Stimulated activated CD4-positive, alpha-beta T cell treated with anti-CD3 and anti-CD28 coated beads, TNF-alpha, amount 100 ng/mL, for 4 hours (primary cell): ENCODE measurements around the gene PCDHB11.
"Not testable (repeated sequence)": the region's sequence is repeated elsewhere in the genome, so short reads cannot be mapped to it uniquely, and the experiment has no call there.

Source experiments
- DNase-seq, 3 experiments: peaks; one replicate each; pipeline ENCODE4 v3.0.0-alpha.2; 2020; ENCODE audit warnings: low read depth in 3 of 3

PCDHB11 gene

GRCh38 chr5:141186897-141187512, 12.4 kb upstream of the PCDHB11 start, which contains the start of gene PCDHB9:
Gene PCDHB9 (plus strand): TSS chr5:141187161. CDS start chr5:141187319, 158 bp downstream.
- peak in 1 of 3 experiments; percentile 2 for DNase-seq

GRCh38 chr5:141188682-141189081, 10.7 kb upstream of the PCDHB11 start:
- DNase-seq: not testable (repeated sequence)

- DNase-seq: not testable (repeated sequence)
Observed at GRCh38 chr5:141189131-141189530, 10.3 kb upstream of the PCDHB11 start.

GRCh38 chr5:141192110-141192725, 7.2 kb upstream of the PCDHB11 start, which contains the start of gene PCDHB10:
Gene PCDHB10 (plus strand): TSS chr5:141192353. CDS start chr5:141192553, 200 bp downstream.
- no peak for DNase-seq

DNA sequence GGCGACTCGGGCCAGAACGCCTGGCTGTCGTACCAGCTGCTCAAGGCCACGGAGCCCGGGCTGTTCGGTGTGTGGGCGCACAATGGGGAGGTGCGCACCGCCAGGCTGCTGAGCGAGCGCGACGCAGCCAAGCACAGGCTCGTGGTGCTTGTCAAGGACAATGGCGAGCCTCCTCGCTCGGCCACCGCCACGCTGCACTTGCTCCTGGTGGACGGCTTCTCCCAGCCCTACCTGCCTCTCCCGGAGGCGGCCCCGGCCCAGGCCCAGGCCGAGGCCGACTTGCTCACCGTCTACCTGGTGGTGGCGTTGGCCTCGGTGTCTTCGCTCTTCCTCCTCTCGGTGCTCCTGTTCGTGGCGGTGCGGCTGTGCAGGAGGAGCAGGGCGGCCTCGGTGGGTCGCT, 5.1 kb upstream of the PCDHB11 start:
- not testable (repeated sequence) for DNase-seq

- DNase-seq: no peak
Observed at GRCh38 chr5:141196363-141196762, 3.1 kb upstream of the PCDHB11 start.

DNA sequence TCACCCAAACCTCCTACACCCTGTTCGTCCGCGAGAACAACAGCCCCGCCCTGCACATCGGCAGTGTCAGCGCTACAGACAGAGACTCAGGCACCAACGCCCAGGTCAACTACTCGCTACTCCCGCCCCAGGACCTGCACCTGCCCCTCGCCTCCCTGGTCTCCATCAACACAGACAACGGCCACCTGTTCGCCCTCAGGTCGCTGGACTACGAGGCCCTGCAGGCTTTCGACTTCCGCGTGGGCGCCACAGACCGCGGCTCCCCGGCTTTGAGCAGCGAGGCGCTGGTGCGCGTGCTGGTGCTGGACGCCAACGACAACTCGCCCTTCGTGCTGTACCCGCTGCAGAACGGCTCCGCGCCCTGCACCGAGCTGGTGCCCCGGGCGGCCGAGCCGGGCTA, 1.7 kb downstream of the PCDHB11 start:
- not testable (repeated sequence) for DNase-seq

- DNase-seq: not testable (repeated sequence)
Observed at GRCh38 chr5:141201646-141202045, 2.2 kb downstream of the PCDHB11 start.

DNA sequence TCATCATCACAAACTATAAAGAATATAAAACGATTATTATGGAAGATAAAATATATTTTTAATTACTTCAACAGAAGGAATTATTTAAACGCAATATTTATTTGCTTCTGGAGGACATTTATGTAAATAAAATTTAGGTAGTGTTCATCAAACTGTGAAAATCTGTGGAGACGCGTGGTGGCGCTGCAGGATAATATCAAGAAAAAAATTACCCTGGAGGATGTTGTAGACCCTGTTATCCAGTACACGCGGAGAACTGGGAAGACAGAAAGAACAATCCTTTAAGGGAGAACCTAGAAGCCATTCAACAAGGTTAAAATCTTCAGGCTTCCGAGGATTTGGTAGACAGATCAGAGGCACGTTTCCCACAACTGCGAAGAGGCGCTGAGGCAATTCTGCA, 9.1 kb downstream of the PCDHB11 start, which contains the start of gene PCDHB12:
TSS of gene PCDHB12 (plus strand) at position 242 of the 400 bp plus-strand sequence. CDS start 189 bp downstream, outside the sequence.
- DNase-seq: no peak

GRCh38 chr5:141210281-141210680, 10.9 kb downstream of the PCDHB11 start:
- not testable (repeated sequence) for DNase-seq

GRCh38 chr5:141210849-141211248, 11.4 kb downstream of the PCDHB11 start:
- not testable (repeated sequence) for DNase-seq

- DNase-seq: not testable (repeated sequence)
Observed at GRCh38 chr5:141213656-141214339, 14.4 kb downstream of the PCDHB11 start, which contains the start of gene PCDHB13. Gene PCDHB13 (plus strand): TSS chr5:141213919. CDS start chr5:141214124, 205 bp downstream.

DNA sequence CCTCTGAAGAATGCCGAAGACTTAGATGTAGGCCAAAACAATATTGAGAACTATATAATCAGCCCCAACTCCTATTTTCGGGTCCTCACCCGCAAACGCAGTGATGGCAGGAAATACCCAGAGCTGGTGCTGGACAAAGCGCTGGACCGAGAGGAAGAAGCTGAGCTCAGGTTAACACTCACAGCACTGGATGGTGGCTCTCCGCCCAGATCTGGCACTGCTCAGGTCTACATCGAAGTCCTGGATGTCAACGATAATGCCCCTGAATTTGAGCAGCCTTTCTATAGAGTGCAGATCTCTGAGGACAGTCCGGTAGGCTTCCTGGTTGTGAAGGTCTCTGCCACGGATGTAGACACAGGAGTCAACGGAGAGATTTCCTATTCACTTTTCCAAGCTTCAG, 15.2 kb downstream of the PCDHB11 start:
- not testable (repeated sequence) for DNase-seq

DNA sequence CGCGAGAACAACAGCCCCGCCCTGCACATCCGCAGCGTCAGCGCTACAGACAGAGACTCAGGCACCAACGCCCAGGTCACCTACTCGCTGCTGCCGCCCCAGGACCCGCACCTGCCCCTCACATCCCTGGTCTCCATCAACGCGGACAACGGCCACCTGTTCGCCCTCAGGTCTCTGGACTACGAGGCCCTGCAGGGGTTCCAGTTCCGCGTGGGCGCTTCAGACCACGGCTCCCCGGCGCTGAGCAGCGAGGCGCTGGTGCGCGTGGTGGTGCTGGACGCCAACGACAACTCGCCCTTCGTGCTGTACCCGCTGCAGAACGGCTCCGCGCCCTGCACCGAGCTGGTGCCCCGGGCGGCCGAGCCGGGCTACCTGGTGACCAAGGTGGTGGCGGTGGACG, 16.1 kb downstream of the PCDHB11 start:
- DNase-seq: not testable (repeated sequence)

GRCh38 chr5:141216035-141216434, 16.6 kb downstream of the PCDHB11 start:
- not testable (repeated sequence) for DNase-seq

DNA sequence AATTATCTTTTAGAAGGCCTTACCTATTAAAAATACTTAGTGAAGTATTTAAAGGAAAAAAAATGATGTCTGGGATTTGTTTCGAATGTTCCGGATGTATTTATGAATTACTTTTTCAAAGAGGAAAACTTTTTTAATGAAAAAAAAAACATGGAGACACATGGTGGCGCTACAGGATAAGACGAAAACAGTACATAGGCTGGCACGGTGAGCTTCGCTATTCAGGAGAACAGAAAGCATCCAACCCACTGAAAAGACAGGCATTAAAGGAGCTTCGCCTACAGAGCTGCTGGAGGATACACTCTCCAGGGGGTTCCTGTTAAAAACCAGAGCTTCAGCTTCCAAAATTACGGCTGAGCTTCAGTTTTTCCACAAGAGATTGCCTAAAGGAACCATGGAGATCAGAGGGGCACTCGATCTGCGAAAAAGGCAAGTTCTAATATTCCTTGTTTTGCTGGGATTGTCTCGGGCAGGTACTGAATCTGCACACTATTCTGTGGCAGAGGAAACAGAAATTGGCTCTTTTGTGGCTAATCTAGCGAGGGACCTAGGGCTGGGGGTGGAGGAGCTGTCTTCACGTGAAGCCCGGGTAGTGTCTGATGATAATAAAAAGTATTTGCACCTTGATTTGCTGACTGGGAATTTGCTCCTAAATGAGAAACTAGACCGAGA, 23.8 kb downstream of the PCDHB11 start, which contains the start of gene PCDHB14:
TSS of gene PCDHB14 (plus strand) at position 232 of the 672 bp plus-strand sequence. CDS start at position 395, 163 bp downstream.
- no peak for DNase-seq

GRCh38 chr5:141224844-141225243, 25.4 kb downstream of the PCDHB11 start:
- not testable (repeated sequence) for DNase-seq

GRCh38 chr5:141225421-141225820, 26.0 kb downstream of the PCDHB11 start:
- not testable (repeated sequence) for DNase-seq

GRCh38 chr5:141234109-141234667, 34.8 kb downstream of the PCDHB11 start:
- DNase-seq: no peak

DNA sequence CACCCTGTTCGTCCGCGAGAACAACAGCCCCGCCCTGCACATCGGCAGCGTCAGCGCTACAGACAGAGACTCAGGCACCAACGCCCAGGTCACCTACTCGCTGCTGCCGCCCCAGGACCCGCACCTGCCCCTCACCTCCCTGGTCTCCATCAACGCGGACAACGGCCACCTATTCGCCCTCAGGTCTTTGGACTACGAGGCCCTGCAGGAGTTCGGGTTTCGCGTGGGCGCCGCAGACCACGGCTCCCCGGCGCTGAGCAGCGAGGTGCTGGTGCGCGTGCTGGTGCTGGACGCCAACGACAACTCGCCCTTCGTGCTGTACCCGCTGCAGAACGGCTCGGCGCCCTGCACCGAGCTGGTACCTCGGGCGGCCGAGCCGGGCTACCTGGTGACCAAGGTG, 36.5 kb downstream of the PCDHB11 start:
- DNase-seq: not testable (repeated sequence)
